Mesendoderm (in vitro differentiated cells): ENCODE measurements around the gene ATRN.

Experiments
- DNase-seq: peaks from one replicate; pipeline ENCODE4 v3.0.0; 2013
- H2AK5ac ChIP-seq: 2 replicates; pipeline ENCODE4 v1.6.1; 2013; ENCODE audit warnings: low read length, inconsistent platforms
- H2BK120ac ChIP-seq: 2 replicates; pipeline ENCODE4 v1.6.1; 2013; ENCODE audit warnings: low read depth, mild to moderate bottlenecking, low read length, moderate library complexity, mixed read lengths
- H2BK15ac ChIP-seq: replicated peaks from 2 replicates; pipeline ENCODE4 v1.6.1; 2013; ENCODE audit warnings: low read depth, mild to moderate bottlenecking, moderate library complexity
- H2BK5ac ChIP-seq: 2 replicates; pipeline ENCODE4 v1.6.1; 2013; ENCODE audit warnings: low read length, inconsistent platforms
- H3K18ac ChIP-seq: 2 replicates; pipeline ENCODE4 v1.6.1; 2013; ENCODE audit warnings: mild to moderate bottlenecking, low read length, mixed read lengths
- H3K23ac ChIP-seq: one replicate; pipeline ENCODE4 v1.6.1; 2013; ENCODE audit warnings: low read length
- H3K27ac ChIP-seq: 2 replicates; pipeline ENCODE4 v1.5.1; 2013; ENCODE audit warnings: low read depth, mild to moderate bottlenecking, inconsistent platforms, low read length, moderate library complexity
- H3K27me3 ChIP-seq: 2 replicates; pipeline ENCODE4 v1.6.1; 2013; ENCODE audit warnings: low read length, control low read depth, mild to moderate bottlenecking, inconsistent platforms; ENCODE audit not compliant: insufficient read depth, poor library complexity
- H3K36me3 ChIP-seq: 2 replicates; pipeline ENCODE4 v1.6.1; 2013; ENCODE audit warnings: low read length, inconsistent platforms; ENCODE audit not compliant: control insufficient read depth, insufficient read depth
- H3K4ac ChIP-seq: one replicate; pipeline ENCODE4 v1.6.1; 2013; ENCODE audit warnings: low read depth, mild to moderate bottlenecking, low read length, moderate library complexity
- H3K4me1 ChIP-seq: 2 replicates; pipeline ENCODE4 v1.6.1; 2013; ENCODE audit warnings: low read depth, low read length, inconsistent platforms; ENCODE audit not compliant: control insufficient read depth
- H3K4me2 ChIP-seq: 2 replicates; pipeline ENCODE4 v1.6.1; 2013; ENCODE audit warnings: low read length
- H3K4me3 ChIP-seq: 2 replicates; pipeline ENCODE4 v1.5.1; 2013; ENCODE audit warnings: mild to moderate bottlenecking, low read length
- H3K56ac ChIP-seq: one replicate; pipeline ENCODE4 v1.6.1; 2013; ENCODE audit warnings: low read length
- H3K79me1 ChIP-seq: 2 replicates; pipeline ENCODE4 v1.6.1; 2013; ENCODE audit warnings: low read length, inconsistent platforms
- H3K79me2 ChIP-seq: 2 replicates; pipeline ENCODE4 v1.6.1; 2013; ENCODE audit warnings: mild to moderate bottlenecking, low read length; ENCODE audit not compliant: control insufficient read depth, insufficient read depth
- H3K9ac ChIP-seq: 2 replicates; pipeline ENCODE4 v1.6.1; 2013; ENCODE audit warnings: low read length, inconsistent platforms
- H4K5ac ChIP-seq: one replicate; pipeline ENCODE4 v1.6.1; 2013; ENCODE audit warnings: low read length
- H4K8ac ChIP-seq: one replicate; pipeline ENCODE4 v1.6.1; 2013; ENCODE audit warnings: low read depth, mild to moderate bottlenecking, control low read depth, low read length, moderate library complexity
- WGBS: extraction: QIAGEN DNeasy Blood & Tissue Kit; methylation state at CpG from one replicate; pipeline ENCODE4 v1.1.7; 2013; ENCODE audit warnings: low lambda C conversion rate, missing lambda C conversion rate; ENCODE audit not compliant: insufficient coverage; ENCODE audit errors: extremely low coverage; 5-methylcytosine and 5-hydroxymethylcytosine counted together

The ATRN gene

GRCh38 chr20:3431109-3431508 is 39.7 kb upstream of the ATRN start:
- Histone ChIP-seq H3K4me3 (no peak overlapping the region), H2BK5ac (no peak overlapping the region), H3K4ac (no peak overlapping the region), H3K79me2 (no peaks in the 10 kb centered on the region), H3K18ac (no peak overlapping the region), H4K8ac (no peak overlapping the region), H3K27me3 (no peaks in the 10 kb centered on the region), H3K4me1 (no peaks in the 10 kb centered on the region), H4K5ac (no peak overlapping the region), H3K4me2 (no peak overlapping the region), H2BK15ac (no peak overlapping the region), H3K36me3 (no peaks in the 10 kb centered on the region), H3K23ac (no peak overlapping the region), H2AK5ac (no peak overlapping the region), H3K27ac (no peak overlapping the region), H3K56ac (no peak overlapping the region), H2BK120ac (no peak overlapping the region), H3K9ac (no peak overlapping the region), H3K79me1 (no peaks in the 10 kb centered on the region)
- DNase-seq, result no peak
- no CpG with 5 or more reads among the region's 4 CpGs for WGBS

GRCh38 chr20:3432844-3433243 is 38.0 kb upstream of the ATRN start:
- WGBS, result no CpG with 5 or more reads among the region's 3 CpGs

GRCh38 chr20:3433744-3434143 is 37.1 kb upstream of the ATRN start:
- Histone ChIP-seq H3K79me2 (no peaks in the 10 kb centered on the region), H3K27ac (no peak overlapping the region), H3K79me1 (no peaks in the 10 kb centered on the region), H3K4me2 (no peak overlapping the region), H3K23ac (no peak overlapping the region), H3K4ac (no peak overlapping the region), H2BK15ac (no peak overlapping the region), H2AK5ac (no peak overlapping the region), H3K18ac (no peak overlapping the region), H3K9ac (no peak overlapping the region), H4K5ac (no peak overlapping the region), H2BK5ac (no peak overlapping the region), H3K56ac (no peak overlapping the region), H2BK120ac (no peak overlapping the region), H4K8ac (no peak overlapping the region), H3K36me3 (no peaks in the 10 kb centered on the region), H3K4me1 (no peaks in the 10 kb centered on the region), H3K27me3 (no peaks in the 10 kb centered on the region), H3K4me3 (no peak overlapping the region)
- no CpG with 5 or more reads among the region's 3 CpGs for WGBS
- DNase-seq, result no peak

More at GRCh38 chr20:3432844-3433243, 38.0 kb upstream of the ATRN start:
- Histone ChIP-seq H4K8ac (no peak overlapping the region), H3K4me2 (no peak overlapping the region), H2BK5ac (no peak overlapping the region), H2BK15ac (no peak overlapping the region), H3K56ac (no peak overlapping the region), H3K4ac (no peak overlapping the region), H3K4me3 (no peak overlapping the region), H3K36me3 (no peaks in the 10 kb centered on the region), H3K79me2 (no peaks in the 10 kb centered on the region), H3K4me1 (no peaks in the 10 kb centered on the region), H3K18ac (no peak overlapping the region), H3K23ac (no peak overlapping the region), H3K27ac (no peak overlapping the region), H3K27me3 (no peaks in the 10 kb centered on the region), H2AK5ac (no peak overlapping the region), H3K9ac (no peak overlapping the region), H4K5ac (no peak overlapping the region), H3K79me1 (no peaks in the 10 kb centered on the region), H2BK120ac (no peak overlapping the region)
- DNase-seq, result no peak

DNA sequence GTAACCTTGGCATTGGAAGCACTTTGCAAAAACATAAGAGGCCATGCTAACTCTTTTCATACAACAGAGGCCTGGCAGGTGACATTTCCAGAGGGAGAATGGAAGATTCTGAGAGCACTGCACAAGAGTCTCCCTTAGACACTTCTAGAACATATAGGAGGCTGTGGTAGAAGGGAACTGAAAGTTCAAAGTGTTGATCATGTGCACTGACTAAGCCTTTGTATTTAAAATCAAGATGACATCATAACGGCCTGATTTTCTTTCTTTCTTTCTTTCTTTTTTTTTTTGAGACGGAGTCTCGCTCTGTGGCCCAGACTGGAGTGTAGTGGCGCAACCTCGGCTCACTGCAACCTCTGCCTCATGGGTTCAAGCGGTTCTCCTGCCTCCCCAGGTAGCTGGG is 36.6 kb upstream of the ATRN start:
- H2BK120ac ChIP-seq, result no peak overlapping the region
- H4K5ac ChIP-seq, result no peak overlapping the region
- H2BK5ac ChIP-seq, result no peak overlapping the region
- no peak overlapping the region for H3K9ac ChIP-seq
- no peak overlapping the region for H4K8ac ChIP-seq
- no CpG with 5 or more reads among the region's 6 CpGs for WGBS
- H3K18ac ChIP-seq, result no peak overlapping the region
- no peak overlapping the region for H3K4ac ChIP-seq
- no peaks in the 10 kb centered on the region for H3K79me2 ChIP-seq
- H3K56ac ChIP-seq, result no peak overlapping the region
- H3K4me2 ChIP-seq, result no peak overlapping the region
- H3K4me1 ChIP-seq, result no peaks in the 10 kb centered on the region
- DNase-seq, result no peak
- no peak overlapping the region for H2BK15ac ChIP-seq
- no peaks in the 10 kb centered on the region for H3K79me1 ChIP-seq
- no peak overlapping the region for H3K27ac ChIP-seq
- H3K4me3 ChIP-seq, result no peak overlapping the region
- H2AK5ac ChIP-seq, result no peak overlapping the region
- no peaks in the 10 kb centered on the region for H3K27me3 ChIP-seq
- H3K36me3 ChIP-seq, result no peaks in the 10 kb centered on the region
- no peak overlapping the region for H3K23ac ChIP-seq

- H4K5ac ChIP-seq, result no peak overlapping the region
- H3K79me1 ChIP-seq, result no peaks in the 10 kb centered on the region
- no peak overlapping the region for H2BK120ac ChIP-seq
- H3K23ac ChIP-seq, result no peak overlapping the region
- no peak overlapping the region for H3K9ac ChIP-seq
- H2BK5ac ChIP-seq, result no peak overlapping the region
- WGBS, result no CpG with 5 or more reads among the region's 2 CpGs
- no peak overlapping the region for H2AK5ac ChIP-seq
- no peaks in the 10 kb centered on the region for H3K4me1 ChIP-seq
- H2BK15ac ChIP-seq, result no peak overlapping the region
- no peak for DNase-seq
- no peak overlapping the region for H4K8ac ChIP-seq
- H3K27ac ChIP-seq, result no peak overlapping the region
- H3K4me2 ChIP-seq, result no peak overlapping the region
- H3K18ac ChIP-seq, result no peak overlapping the region
- H3K36me3 ChIP-seq, result no peaks in the 10 kb centered on the region
- H3K4me3 ChIP-seq, result no peak overlapping the region
- H3K27me3 ChIP-seq, result no peaks in the 10 kb centered on the region
- H3K79me2 ChIP-seq, result no peaks in the 10 kb centered on the region
- H3K56ac ChIP-seq, result no peak overlapping the region
- no peak overlapping the region for H3K4ac ChIP-seq
These were observed 33.8 kb upstream of the ATRN start for GRCh38 chr20:3436864-3437574.

- H3K79me1 ChIP-seq, result no peaks in the 10 kb centered on the region
- no peak overlapping the region for H2AK5ac ChIP-seq
- H3K23ac ChIP-seq, result no peak overlapping the region
- no peak overlapping the region for H3K56ac ChIP-seq
- H2BK15ac ChIP-seq, result no peak overlapping the region
- H3K79me2 ChIP-seq, result no peaks in the 10 kb centered on the region
- no CpG with 5 or more reads among the region's 8 CpGs for WGBS
- no peak overlapping the region for H3K4ac ChIP-seq
- H3K36me3 ChIP-seq, result no peaks in the 10 kb centered on the region
- no peak overlapping the region for H3K18ac ChIP-seq
- H3K4me2 ChIP-seq, result no peak overlapping the region
- no peak overlapping the region for H4K5ac ChIP-seq
- H3K4me3 ChIP-seq, result no peak overlapping the region
- H2BK5ac ChIP-seq, result no peak overlapping the region
- H2BK120ac ChIP-seq, result no peak overlapping the region
- H3K9ac ChIP-seq, result no peak overlapping the region
- H3K27me3 ChIP-seq, result no peaks in the 10 kb centered on the region
- H3K4me1 ChIP-seq, result no peaks in the 10 kb centered on the region
- H4K8ac ChIP-seq, result no peak overlapping the region
- no peak overlapping the region for H3K27ac ChIP-seq
- peak; percentile 16 for DNase-seq
These were observed 24.0 kb upstream of the ATRN start for GRCh38 chr20:3446779-3447178.
